OCI-LY3 (cell line): Measurements from ENCODE around the gene CDC42EP2.

Experiments
- H2AFZ ChIP-seq: fragments of 200-600, 300-600 bp; shearing (Covaris generic); 2 replicates; pipeline ENCODE4 v1.6.0; 2014; ENCODE audit warnings: antibody characterized with exemption, low read depth, low read length
- H3K27ac ChIP-seq: fragments of 200-600, 300-600 bp; sonication (generic); 2 replicates; pipeline ENCODE4 v1.5.1; 2014; ENCODE audit warnings: mild to moderate bottlenecking, low read length, moderate library complexity, mixed read lengths
- H3K27me3 ChIP-seq: fragments of 200-600, 300-600 bp; sonication (generic); 2 replicates; pipeline ENCODE4 v1.6.1; 2014; ENCODE audit warnings: low read depth, low read length, mixed read lengths
- H3K36me3 ChIP-seq: fragments of 200-600, 300-600 bp; sonication (generic); replicated peaks from 2 replicates; pipeline ENCODE3; 2014; ENCODE audit warnings: low read depth, low read length, mixed read lengths
- H3K4me1 ChIP-seq: fragments of 300-600, 200-600 bp; sonication (generic); 2 replicates; pipeline ENCODE4 v1.6.1; 2014; ENCODE audit warnings: low read length, mixed read lengths
- H3K4me2 ChIP-seq: fragments of 200-600, 300-600 bp; sonication (generic); 2 replicates; pipeline ENCODE4 v1.6.1; 2014; ENCODE audit warnings: low read length, mixed read lengths
- H3K4me3 ChIP-seq: fragments of 300-600, 200-600 bp; sonication (generic); 2 replicates; pipeline ENCODE4 v1.5.1; 2014; ENCODE audit warnings: antibody characterized with exemption, mild to moderate bottlenecking, low read length, moderate library complexity
- H3K79me2 ChIP-seq: fragments of 300-600, 200-600 bp; shearing (Covaris generic); 2 replicates; pipeline ENCODE4 v1.6.1; 2014; ENCODE audit warnings: mild to moderate bottlenecking, low read length, mixed read lengths
- H3K9ac ChIP-seq: fragments of 300-600, 200-600 bp; shearing (Covaris generic); 2 replicates; pipeline ENCODE4 v1.6.0; 2014; ENCODE audit warnings: mild to moderate bottlenecking, low read length, moderate library complexity
- H3K9me3 ChIP-seq: fragments of 200-600, 300-600 bp; shearing (Covaris generic); 2 replicates; pipeline ENCODE4 v1.6.1; 2014; ENCODE audit warnings: low read length, mixed read lengths; ENCODE audit not compliant: insufficient read depth
- H4K20me1 ChIP-seq: fragments of 200-600, 300-600 bp; sonication (generic); 2 replicates; pipeline ENCODE4 v1.6.1; 2016; ENCODE audit warnings: low read length, mixed read lengths; ENCODE audit not compliant: insufficient read depth
- EZH2phosphoT487 ChIP-seq: fragments of 200-600 bp; shearing (Covaris generic); IDR thresholded peaks from 2 replicates; pipeline ENCODE4 v1.6.1; 2018; ENCODE audit warnings: antibody characterized with exemption, mixed run types, low read depth
- TF ChIP-seq, protein P1 (sequence below): fragments of 200-600, 300-600 bp; sonication (generic); IDR thresholded peaks from 2 replicates; pipeline ENCODE4 v1.5.1; 2014; ENCODE audit warnings: antibody characterized with exemption, low read length, low read depth

CDC42EP2 gene

DNA sequence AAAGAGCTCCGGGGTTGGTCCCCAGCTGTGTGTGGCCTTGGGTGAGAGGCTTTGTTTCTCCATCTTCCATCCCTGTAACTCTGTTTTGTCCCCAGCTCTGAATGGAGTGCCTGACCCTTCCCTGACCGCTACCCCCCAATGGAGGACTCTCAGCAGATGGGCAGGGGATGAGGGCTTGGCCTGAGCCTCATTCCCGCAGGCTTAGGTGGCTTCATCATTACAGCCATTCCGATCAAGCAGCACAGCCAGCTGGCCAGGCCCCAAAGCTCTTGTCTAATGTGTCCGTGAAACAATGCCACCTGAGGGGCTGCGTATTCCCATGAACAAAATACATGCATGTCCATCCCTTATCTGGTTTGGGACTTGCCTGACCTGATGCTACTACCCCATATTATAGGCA lies 3.9 kb upstream of the CDC42EP2 start:
- TF ChIP-seq, protein P1, sequence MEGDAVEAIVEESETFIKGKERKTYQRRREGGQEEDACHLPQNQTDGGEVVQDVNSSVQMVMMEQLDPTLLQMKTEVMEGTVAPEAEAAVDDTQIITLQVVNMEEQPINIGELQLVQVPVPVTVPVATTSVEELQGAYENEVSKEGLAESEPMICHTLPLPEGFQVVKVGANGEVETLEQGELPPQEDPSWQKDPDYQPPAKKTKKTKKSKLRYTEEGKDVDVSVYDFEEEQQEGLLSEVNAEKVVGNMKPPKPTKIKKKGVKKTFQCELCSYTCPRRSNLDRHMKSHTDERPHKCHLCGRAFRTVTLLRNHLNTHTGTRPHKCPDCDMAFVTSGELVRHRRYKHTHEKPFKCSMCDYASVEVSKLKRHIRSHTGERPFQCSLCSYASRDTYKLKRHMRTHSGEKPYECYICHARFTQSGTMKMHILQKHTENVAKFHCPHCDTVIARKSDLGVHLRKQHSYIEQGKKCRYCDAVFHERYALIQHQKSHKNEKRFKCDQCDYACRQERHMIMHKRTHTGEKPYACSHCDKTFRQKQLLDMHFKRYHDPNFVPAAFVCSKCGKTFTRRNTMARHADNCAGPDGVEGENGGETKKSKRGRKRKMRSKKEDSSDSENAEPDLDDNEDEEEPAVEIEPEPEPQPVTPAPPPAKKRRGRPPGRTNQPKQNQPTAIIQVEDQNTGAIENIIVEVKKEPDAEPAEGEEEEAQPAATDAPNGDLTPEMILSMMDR, result no peak
- no peak for TF ChIP-seq EZH2phosphoT487
- no peaks in the 10 kb centered on the region for H3K79me2 ChIP-seq
- no peak overlapping the region for H3K9ac ChIP-seq
- H3K27ac ChIP-seq, result no peak overlapping the region
- H3K4me3 ChIP-seq, result no peak overlapping the region
- no peaks in the 10 kb centered on the region for H3K9me3 ChIP-seq
- no peaks in the 10 kb centered on the region for H3K36me3 ChIP-seq
- peaks cover 14% of the 10 kb centered on the region for H3K27me3 ChIP-seq
- no peak overlapping the region for H2AFZ ChIP-seq
- H3K4me2 ChIP-seq, result no peak overlapping the region
- no peaks in the 10 kb centered on the region for H4K20me1 ChIP-seq
- H3K4me1 ChIP-seq, result peaks cover 10% of the 10 kb centered on the region

DNA sequence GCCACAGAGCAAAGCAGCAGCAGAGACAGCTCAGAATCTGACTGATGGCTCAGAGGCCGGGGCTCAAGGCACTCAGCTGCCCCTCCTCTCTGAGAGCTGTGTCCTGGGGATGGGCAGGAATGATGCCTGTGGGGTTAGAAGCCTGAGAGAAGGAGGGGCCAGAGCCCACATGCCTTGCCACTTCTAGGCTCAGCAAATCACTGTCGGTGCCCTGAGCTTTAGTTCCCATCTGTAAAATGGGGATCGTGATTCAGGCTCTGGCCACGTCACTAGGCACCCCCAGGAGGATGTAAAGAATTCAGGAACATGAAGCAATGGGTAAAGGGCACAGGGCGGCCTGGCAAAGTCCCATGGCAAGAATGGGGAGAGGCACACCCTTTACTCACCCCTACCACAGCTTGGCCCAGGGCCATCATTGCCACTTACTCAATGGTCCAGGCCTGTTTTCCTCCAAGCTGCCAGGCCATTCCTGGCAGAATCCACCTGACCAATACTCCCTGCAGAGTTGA lies 3.4 kb upstream of the CDC42EP2 start:
- no peaks in the 10 kb centered on the region for H3K79me2 ChIP-seq
- no peak overlapping the region for H2AFZ ChIP-seq
- no peak overlapping the region for H3K4me2 ChIP-seq
- no peaks in the 10 kb centered on the region for H4K20me1 ChIP-seq
- peaks cover 19% of the 10 kb centered on the region for H3K27me3 ChIP-seq
- no peak overlapping the region for H3K9ac ChIP-seq
- H3K9me3 ChIP-seq, result no peaks in the 10 kb centered on the region
- no peak overlapping the region for H3K27ac ChIP-seq
- TF ChIP-seq, protein P1, result no peak
- no peak for TF ChIP-seq EZH2phosphoT487
- H3K36me3 ChIP-seq, result no peaks in the 10 kb centered on the region
- H3K4me1 ChIP-seq, result peaks cover 15% of the 10 kb centered on the region
- no peak overlapping the region for H3K4me3 ChIP-seq

DNA sequence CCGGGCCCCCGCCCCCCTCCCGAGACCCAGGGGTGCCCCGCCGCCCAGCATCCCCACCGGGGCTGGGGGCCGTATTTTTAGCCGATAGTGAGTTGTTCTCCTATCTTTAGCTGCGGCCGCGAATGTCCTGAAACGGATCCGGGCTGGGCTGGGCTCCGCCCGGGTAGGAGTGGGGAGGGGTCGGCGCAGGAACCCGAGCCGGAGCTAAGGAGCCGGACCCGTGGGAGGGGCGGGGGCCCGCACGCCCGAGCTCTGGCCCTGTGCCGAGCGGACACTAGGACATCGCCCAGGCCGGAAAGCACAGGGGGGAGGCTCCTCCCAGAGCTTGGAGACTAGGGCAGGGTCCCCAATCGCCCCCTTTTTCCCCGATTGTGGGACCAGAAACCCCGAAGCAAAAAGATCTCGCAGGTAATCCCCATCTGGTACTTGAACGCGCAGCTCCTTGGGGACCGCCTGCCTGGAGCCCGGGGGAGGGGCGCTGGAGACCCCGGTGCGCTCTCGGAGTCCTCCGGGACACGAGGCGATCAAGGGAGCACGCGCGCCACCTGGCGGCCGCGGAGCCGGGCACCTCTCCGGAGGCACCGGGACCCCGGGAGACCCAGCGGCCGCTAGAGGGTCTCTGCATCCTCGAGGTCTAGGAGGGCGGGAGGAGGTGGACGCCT lies 669 bp downstream of the CDC42EP2 start:
- peak overlapping the region; percentile 19 for H2AFZ ChIP-seq
- TF ChIP-seq EZH2phosphoT487, result no peak
- TF ChIP-seq, protein P1, result peak; percentile 98
- H3K9me3 ChIP-seq, result no peaks in the 10 kb centered on the region
- peaks cover 10% of the 10 kb centered on the region for H3K4me1 ChIP-seq
- peak overlapping the region; percentile 60 for H3K9ac ChIP-seq
- H3K79me2 ChIP-seq, result no peaks in the 10 kb centered on the region
- H4K20me1 ChIP-seq, result no peaks in the 10 kb centered on the region
- peak overlapping the region; percentile 87 for H3K4me2 ChIP-seq
- H3K27ac ChIP-seq, result no peak overlapping the region
- peaks cover 24% of the 10 kb centered on the region for H3K27me3 ChIP-seq
- no peaks in the 10 kb centered on the region for H3K36me3 ChIP-seq
- peak overlapping the region; percentile 82 for H3K4me3 ChIP-seq

DNA sequence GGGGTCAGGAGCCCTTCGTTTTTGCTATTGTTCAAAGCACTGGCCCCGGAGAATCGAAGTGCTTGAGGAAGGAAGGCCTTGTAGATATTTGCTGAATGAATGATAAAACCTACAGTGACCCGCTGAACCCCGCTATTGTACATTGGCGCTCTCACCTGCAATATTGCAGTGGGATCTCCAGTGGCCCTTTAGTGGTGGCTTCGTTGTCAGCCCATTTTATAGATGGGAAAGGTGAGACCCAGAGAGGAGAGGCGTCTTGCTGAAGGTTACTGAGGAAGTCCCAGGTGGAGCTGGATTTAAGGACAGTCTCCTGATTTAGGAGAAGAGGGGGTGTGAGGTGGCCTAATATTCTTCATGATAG lies 1.2 kb downstream of the CDC42EP2 start:
- peak overlapping the region; percentile 19; the same call in 1 of the 2 replicates for H2AFZ ChIP-seq
- H3K79me2 ChIP-seq, result no peaks in the 10 kb centered on the region
- no peak for TF ChIP-seq EZH2phosphoT487
- TF ChIP-seq, protein P1, result no peak; the same call in 1 of the 2 replicates
- no peaks in the 10 kb centered on the region for H3K9me3 ChIP-seq
- peaks cover 10% of the 10 kb centered on the region for H3K4me1 ChIP-seq
- H3K9ac ChIP-seq, result peak overlapping the region; percentile 17; the same call in 1 of the 2 replicates
- peaks cover 24% of the 10 kb centered on the region for H3K27me3 ChIP-seq
- H4K20me1 ChIP-seq, result no peaks in the 10 kb centered on the region
- peak overlapping the region; percentile 87 for H3K4me2 ChIP-seq
- H3K27ac ChIP-seq, result no peak overlapping the region
- peak overlapping the region; percentile 82 for H3K4me3 ChIP-seq
- no peaks in the 10 kb centered on the region for H3K36me3 ChIP-seq
